HG03280 (cell line): ENCODE data around the gene C16orf74.

Source experiments
- ATAC-seq: cut with Tn5 transposase; IDR thresholded peaks from one replicate; pipeline ENCODE4 v1.9.1; 2021; ENCODE audit warnings: mild to moderate bottlenecking, moderate library complexity; ENCODE audit not compliant: unreplicated experiment

C16orf74 gene

GRCh38 chr16:85777583-85778310 is 26.9 kb upstream of the C16orf74 start:
- ATAC-seq: no peak

GRCh38 chr16:85774811-85775210 is 23.9 kb upstream of the C16orf74 start:
- ATAC-seq: no peak

GRCh38 chr16:85774136-85774535 is 23.2 kb upstream of the C16orf74 start:
- ATAC-seq: no peak

- ATAC-seq: no peak
Observed at GRCh38 chr16:85773044-85773443, 22.1 kb upstream of the C16orf74 start.

GRCh38 chr16:85770741-85771140 is 19.8 kb upstream of the C16orf74 start:
- ATAC-seq: no peak

GRCh38 chr16:85768199-85768598 is 17.3 kb upstream of the C16orf74 start:
- no peak for ATAC-seq

- ATAC-seq: no peak
Observed at GRCh38 chr16:85767531-85767930, 16.6 kb upstream of the C16orf74 start.

GRCh38 chr16:85765767-85766166 is 14.9 kb upstream of the C16orf74 start:
- no peak for ATAC-seq

GRCh38 chr16:85765211-85765610 is 14.3 kb upstream of the C16orf74 start:
- no peak for ATAC-seq

GRCh38 chr16:85763616-85764015 is 12.7 kb upstream of the C16orf74 start:
- no peak for ATAC-seq

- no peak for ATAC-seq
Observed at GRCh38 chr16:85762970-85763369, 12.1 kb upstream of the C16orf74 start.

GRCh38 chr16:85761861-85762260 is 11.0 kb upstream of the C16orf74 start:
- no peak for ATAC-seq

- ATAC-seq: no peak
Observed at GRCh38 chr16:85759631-85760419, 8.9 kb upstream of the C16orf74 start.

- no peak for ATAC-seq
Observed at GRCh38 chr16:85759136-85759535, 8.2 kb upstream of the C16orf74 start.

- ATAC-seq: no peak
Observed at GRCh38 chr16:85757341-85757822, 6.5 kb upstream of the C16orf74 start.

GRCh38 chr16:85755929-85756768 is 5.3 kb upstream of the C16orf74 start:
- ATAC-seq: peak; percentile 45

GRCh38 chr16:85754413-85754812 is 3.5 kb upstream of the C16orf74 start:
- no peak for ATAC-seq

GRCh38 chr16:85753976-85754375 is 3.1 kb upstream of the C16orf74 start:
- ATAC-seq: no peak

GRCh38 chr16:85753559-85753958 is 2.7 kb upstream of the C16orf74 start:
- ATAC-seq: no peak

GRCh38 chr16:85752511-85753420 is 1.9 kb upstream of the C16orf74 start:
- no peak for ATAC-seq
